Measurements from ENCODE around the gene CMTM5.

The CMTM5 gene

GRCh38 chr14:23359167-23359626, 17.6 kb upstream of the CMTM5 start:
- peaks cover 38% of the 10 kb centered on the region for H3K36me3 ChIP-seq (ENCODE audit: control insufficient read depth, insufficient read depth, low read length)
- peaks cover 10% of the 10 kb centered on the region for H3K4me1 ChIP-seq (ENCODE audit: control insufficient read depth, insufficient read depth, low read length)
- no peak overlapping the region for H3K9ac ChIP-seq (ENCODE audit: low read length)
- no peaks in the 10 kb centered on the region for H3K9me3 ChIP-seq (ENCODE audit: control insufficient read depth, insufficient read depth, low read depth, low read length)
- H3K27ac ChIP-seq (ENCODE audit: low read depth, low read length) = no peak overlapping the region
- H3K4me3 ChIP-seq (ENCODE audit: low read depth, low read length) = no peak overlapping the region
- H3K27me3 ChIP-seq (ENCODE audit: control insufficient read depth, insufficient read depth, low read length) = peaks cover 7% of the 10 kb centered on the region

GRCh38 chr14:23359722-23360447, 17.0 kb upstream of the CMTM5 start:
- H3K9ac ChIP-seq (ENCODE audit: low read length) = no peak overlapping the region
- no peaks in the 10 kb centered on the region for H3K9me3 ChIP-seq (ENCODE audit: control insufficient read depth, insufficient read depth, low read depth, low read length)
- peaks cover 14% of the 10 kb centered on the region for H3K4me1 ChIP-seq (ENCODE audit: control insufficient read depth, insufficient read depth, low read length)
- peaks cover 38% of the 10 kb centered on the region for H3K36me3 ChIP-seq (ENCODE audit: control insufficient read depth, insufficient read depth, low read length)
- H3K4me3 ChIP-seq (ENCODE audit: low read depth, low read length) = no peak overlapping the region
- no peak overlapping the region for H3K27ac ChIP-seq (ENCODE audit: low read depth, low read length)
- peaks cover 1% of the 10 kb centered on the region; the same call in 1 of the 2 replicates for H3K27me3 ChIP-seq (ENCODE audit: control insufficient read depth, insufficient read depth, low read length)

GRCh38 chr14:23360496-23360895, 16.4 kb upstream of the CMTM5 start:
- Histone ChIP-seq H3K9ac (ENCODE audit: low read length) (no peak overlapping the region), H3K27me3 (ENCODE audit: control insufficient read depth, insufficient read depth, low read length) (no peaks in the 10 kb centered on the region), H3K36me3 (ENCODE audit: control insufficient read depth, insufficient read depth, low read length) (peaks cover 38% of the 10 kb centered on the region), H3K9me3 (ENCODE audit: control insufficient read depth, insufficient read depth, low read depth, low read length) (no peaks in the 10 kb centered on the region), H3K27ac (ENCODE audit: low read depth, low read length) (no peak overlapping the region), H3K4me1 (ENCODE audit: control insufficient read depth, insufficient read depth, low read length) (peaks cover 14% of the 10 kb centered on the region), H3K4me3 (ENCODE audit: low read depth, low read length) (no peak overlapping the region)

- H3K36me3 ChIP-seq (ENCODE audit: control insufficient read depth, insufficient read depth, low read length) = peaks cover 34% of the 10 kb centered on the region
- no peak overlapping the region for H3K9ac ChIP-seq (ENCODE audit: low read length)
- no peaks in the 10 kb centered on the region for H3K27me3 ChIP-seq (ENCODE audit: control insufficient read depth, insufficient read depth, low read length)
- no peak overlapping the region for H3K4me3 ChIP-seq (ENCODE audit: low read depth, low read length)
- no peak overlapping the region for H3K27ac ChIP-seq (ENCODE audit: low read depth, low read length)
- H3K9me3 ChIP-seq (ENCODE audit: control insufficient read depth, insufficient read depth, low read depth, low read length) = no peaks in the 10 kb centered on the region
- peaks cover 14% of the 10 kb centered on the region for H3K4me1 ChIP-seq (ENCODE audit: control insufficient read depth, insufficient read depth, low read length)
Observed at GRCh38 chr14:23361320-23361719, 15.5 kb upstream of the CMTM5 start.

- H3K27ac ChIP-seq (ENCODE audit: low read depth, low read length) = no peak overlapping the region
- H3K4me1 ChIP-seq (ENCODE audit: control insufficient read depth, insufficient read depth, low read length) = peaks cover 16% of the 10 kb centered on the region
- H3K36me3 ChIP-seq (ENCODE audit: control insufficient read depth, insufficient read depth, low read length) = peaks cover 30% of the 10 kb centered on the region
- H3K4me3 ChIP-seq (ENCODE audit: low read depth, low read length) = no peak overlapping the region
- H3K9me3 ChIP-seq (ENCODE audit: control insufficient read depth, insufficient read depth, low read depth, low read length) = no peaks in the 10 kb centered on the region
- H3K27me3 ChIP-seq (ENCODE audit: control insufficient read depth, insufficient read depth, low read length) = no peaks in the 10 kb centered on the region
- H3K9ac ChIP-seq (ENCODE audit: low read length) = no peak overlapping the region
Observed at GRCh38 chr14:23361763-23362162, 15.1 kb upstream of the CMTM5 start.

- peaks cover 26% of the 10 kb centered on the region for H3K36me3 ChIP-seq (ENCODE audit: control insufficient read depth, insufficient read depth, low read length)
- H3K27ac ChIP-seq (ENCODE audit: low read depth, low read length) = no peak overlapping the region
- peaks cover 3% of the 10 kb centered on the region; the same call in 1 of the 2 replicates for H3K27me3 ChIP-seq (ENCODE audit: control insufficient read depth, insufficient read depth, low read length)
- no peak overlapping the region for H3K9ac ChIP-seq (ENCODE audit: low read length)
- H3K4me1 ChIP-seq (ENCODE audit: control insufficient read depth, insufficient read depth, low read length) = peaks cover 20% of the 10 kb centered on the region
- no peaks in the 10 kb centered on the region for H3K9me3 ChIP-seq (ENCODE audit: control insufficient read depth, insufficient read depth, low read depth, low read length)
- H3K4me3 ChIP-seq (ENCODE audit: low read depth, low read length) = no peak overlapping the region
Observed at GRCh38 chr14:23362200-23362599, 14.6 kb upstream of the CMTM5 start.

GRCh38 chr14:23364164-23365035, 12.4 kb upstream of the CMTM5 start:
- Histone ChIP-seq H3K36me3 (ENCODE audit: control insufficient read depth, insufficient read depth, low read length) (peaks cover 8% of the 10 kb centered on the region), H3K9me3 (ENCODE audit: control insufficient read depth, insufficient read depth, low read depth, low read length) (no peaks in the 10 kb centered on the region), H3K9ac (ENCODE audit: low read length) (peak overlapping the region; percentile 72), H3K27ac (ENCODE audit: low read depth, low read length) (peak overlapping the region; percentile 28; the same call in 1 of the 2 replicates), H3K27me3 (ENCODE audit: control insufficient read depth, insufficient read depth, low read length) (peaks cover 25% of the 10 kb centered on the region), H3K4me1 (ENCODE audit: control insufficient read depth, insufficient read depth, low read length) (peaks cover 21% of the 10 kb centered on the region), H3K4me3 (ENCODE audit: low read depth, low read length) (peak overlapping the region; percentile 66)

GRCh38 chr14:23365036-23365731, 11.7 kb upstream of the CMTM5 start, which contains the start of gene EFS:
Gene EFS, minus strand, starts transcription at chr14:23365172. Its CDS starts 147 bp downstream, at chr14:23365025.
- no peaks in the 10 kb centered on the region for H3K9me3 ChIP-seq (ENCODE audit: control insufficient read depth, insufficient read depth, low read depth, low read length)
- peaks cover 3% of the 10 kb centered on the region for H3K36me3 ChIP-seq (ENCODE audit: control insufficient read depth, insufficient read depth, low read length)
- peak within 1 kb of the TSS; percentile 86; the same call in 1 of the 2 replicates for H3K27ac ChIP-seq (ENCODE audit: low read depth, low read length)
- peaks cover 27% of the 10 kb centered on the region for H3K27me3 ChIP-seq (ENCODE audit: control insufficient read depth, insufficient read depth, low read length)
- peak within 1 kb of the TSS; percentile 72 for H3K9ac ChIP-seq (ENCODE audit: low read length)
- peak within 1 kb of the TSS; percentile 66 for H3K4me3 ChIP-seq (ENCODE audit: low read depth, low read length)
- peaks cover 21% of the 10 kb centered on the region for H3K4me1 ChIP-seq (ENCODE audit: control insufficient read depth, insufficient read depth, low read length)

GRCh38 chr14:23365732-23366425, 11.0 kb upstream of the CMTM5 start:
- H3K9ac ChIP-seq (ENCODE audit: low read length) = peak overlapping the region; percentile 72
- peak overlapping the region; percentile 66 for H3K4me3 ChIP-seq (ENCODE audit: low read depth, low read length)

GRCh38 chr14:23366426-23366921, 10.4 kb upstream of the CMTM5 start:
- Histone ChIP-seq H3K4me3 (ENCODE audit: low read depth, low read length) (peak overlapping the region; percentile 66), H3K36me3 (ENCODE audit: control insufficient read depth, insufficient read depth, low read length) (no peaks in the 10 kb centered on the region; the same call in 1 of the 2 replicates), H3K4me1 (ENCODE audit: control insufficient read depth, insufficient read depth, low read length) (peaks cover 21% of the 10 kb centered on the region), H3K9ac (ENCODE audit: low read length) (peak overlapping the region; percentile 36), H3K27me3 (ENCODE audit: control insufficient read depth, insufficient read depth, low read length) (peaks cover 38% of the 10 kb centered on the region), H3K9me3 (ENCODE audit: control insufficient read depth, insufficient read depth, low read depth, low read length) (no peaks in the 10 kb centered on the region), H3K27ac (ENCODE audit: low read depth, low read length) (no peak overlapping the region)

More at GRCh38 chr14:23365732-23366425, 11.0 kb upstream of the CMTM5 start:
- Histone ChIP-seq H3K9me3 (ENCODE audit: control insufficient read depth, insufficient read depth, low read depth, low read length) (no peaks in the 10 kb centered on the region), H3K27ac (ENCODE audit: low read depth, low read length) (peak overlapping the region; percentile 86; the same call in 1 of the 2 replicates), H3K27me3 (ENCODE audit: control insufficient read depth, insufficient read depth, low read length) (peaks cover 32% of the 10 kb centered on the region), H3K36me3 (ENCODE audit: control insufficient read depth, insufficient read depth, low read length) (no peaks in the 10 kb centered on the region; the same call in 1 of the 2 replicates), H3K4me1 (ENCODE audit: control insufficient read depth, insufficient read depth, low read length) (peaks cover 21% of the 10 kb centered on the region)
